ENCODE data around the gene CD151.
A peak's percentile ranks its signal among the peaks of the same experiment; 100 is the strongest.

CD151 gene

DNA sequence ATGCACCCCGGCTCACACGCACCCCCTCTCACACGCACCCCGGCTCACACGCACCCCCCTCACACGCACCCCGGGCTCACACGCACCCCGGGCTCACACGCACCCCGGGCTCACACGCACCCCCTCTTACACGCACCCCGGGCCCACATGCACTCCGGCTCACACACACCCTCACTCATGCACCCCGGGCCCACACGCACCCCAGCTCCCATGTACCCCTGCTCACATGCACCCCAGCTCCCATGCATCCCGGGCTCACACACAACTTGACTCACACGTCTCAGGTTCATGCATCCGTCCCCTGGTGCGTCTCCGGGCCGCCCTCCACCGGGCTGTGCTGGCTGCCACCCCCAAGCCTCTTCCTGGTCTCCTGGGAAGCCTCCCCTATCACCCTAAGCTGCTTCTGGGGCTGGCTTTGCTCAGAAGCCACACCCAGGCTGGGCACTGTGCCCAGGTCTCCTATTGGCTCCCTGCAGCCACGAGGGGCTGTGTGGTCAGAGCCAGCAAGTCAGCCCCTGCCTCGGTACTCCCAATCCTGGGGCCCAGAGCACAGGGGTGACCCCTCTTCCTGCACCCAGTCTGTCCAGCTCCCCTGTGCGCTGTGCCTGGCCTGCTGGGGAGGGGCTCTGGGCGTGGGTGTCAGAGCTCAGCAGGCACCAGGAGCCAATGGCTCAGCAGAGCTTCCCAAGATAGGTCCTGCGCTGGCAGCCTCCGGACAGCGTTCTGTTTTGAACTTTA is 26.8 kb downstream of the CD151 start:
- peak; percentile 69 for DNase-seq

GRCh38 chr11:860234-861104 is 27.7 kb downstream of the CD151 start:
- no peak for DNase-seq

DNA sequence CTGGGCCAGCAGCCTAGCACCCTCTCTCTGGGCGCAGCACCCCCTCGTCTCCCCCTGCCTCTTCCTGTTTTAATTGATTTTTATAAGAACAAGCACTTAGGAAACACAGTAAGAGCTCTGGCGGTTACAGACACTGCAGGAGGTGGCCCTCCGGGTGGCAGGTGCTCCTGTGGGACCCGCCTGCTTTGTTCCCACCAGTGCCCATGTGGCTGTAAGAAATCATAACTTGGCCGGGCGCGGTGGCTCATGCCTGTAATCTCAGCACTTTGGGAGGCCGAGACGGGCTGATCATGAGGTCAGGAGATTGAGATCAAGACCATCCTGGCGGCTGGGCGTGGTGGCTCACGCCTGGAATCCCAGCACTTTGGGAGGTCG is 28.3 kb downstream of the CD151 start:
- DNase-seq, result no peak

GRCh38 chr11:862081-862661 is 29.4 kb downstream of the CD151 start:
- no peak for DNase-seq

DNA sequence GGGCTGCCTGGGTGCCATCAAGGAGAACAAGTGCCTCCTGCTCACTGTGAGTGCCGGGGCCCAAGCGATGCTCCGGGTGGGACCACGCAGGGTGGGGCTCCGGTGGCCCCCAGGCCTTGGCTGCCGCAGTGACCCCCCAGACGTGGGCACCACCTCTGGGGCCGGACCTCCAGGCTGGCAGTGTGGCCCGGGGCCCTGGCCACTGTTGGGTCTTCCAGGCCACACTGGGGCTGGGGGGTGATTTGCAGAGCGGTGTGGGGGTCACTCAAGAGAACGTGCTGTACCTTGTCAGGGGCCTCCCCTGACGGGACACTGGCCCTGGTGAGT is 29.9 kb downstream of the CD151 start:
- DNase-seq, result no peak

- no peak for DNase-seq
Observed at GRCh38 chr11:863023-863909, 30.5 kb downstream of the CD151 start.

GRCh38 chr11:863910-864827 is 31.4 kb downstream of the CD151 start:
- DNase-seq, result no peak

DNA sequence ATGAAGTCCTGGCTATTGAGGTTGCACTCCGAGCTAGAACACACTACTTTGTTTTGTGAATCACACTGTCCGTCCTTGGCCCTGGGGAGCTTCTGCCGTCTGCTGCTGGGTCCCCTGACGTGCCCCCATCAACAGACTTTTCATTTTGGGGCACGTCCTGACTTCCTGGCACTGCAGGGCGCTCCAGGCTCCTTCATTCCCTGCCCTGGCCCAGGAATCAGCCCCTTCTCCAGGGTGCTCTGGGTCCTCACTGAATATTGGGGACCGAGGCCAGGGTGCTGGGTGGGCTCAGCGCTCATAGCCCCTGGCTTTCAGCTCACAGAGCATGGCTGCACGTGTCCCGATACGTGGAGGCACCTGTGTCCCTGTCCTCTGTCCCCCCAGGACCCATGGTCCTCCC is 32.1 kb downstream of the CD151 start:
- DNase-seq, result no peak

GRCh38 chr11:865462-866430 is 33.0 kb downstream of the CD151 start:
- DNase-seq, result no peak

DNA sequence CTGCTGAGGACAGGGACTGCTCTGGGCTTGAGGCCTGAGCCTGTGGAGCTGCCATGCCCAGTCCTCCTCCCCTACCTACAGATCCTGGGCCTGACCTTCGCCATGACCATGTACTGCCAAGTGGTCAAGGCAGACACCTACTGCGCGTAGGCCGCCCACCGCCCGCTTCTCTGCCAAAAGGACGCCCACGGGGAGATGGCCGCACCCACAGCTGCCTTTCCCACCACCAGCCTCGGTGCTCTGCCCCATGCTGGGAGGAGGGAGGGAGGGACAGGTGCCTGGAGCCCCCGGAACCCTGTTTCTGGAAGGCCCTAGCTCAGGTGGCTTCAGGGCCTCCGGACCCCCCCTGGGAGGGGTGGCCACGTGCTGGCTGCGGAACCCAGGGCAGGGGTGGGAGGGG is 33.7 kb downstream of the CD151 start:
- no peak for DNase-seq

DNA sequence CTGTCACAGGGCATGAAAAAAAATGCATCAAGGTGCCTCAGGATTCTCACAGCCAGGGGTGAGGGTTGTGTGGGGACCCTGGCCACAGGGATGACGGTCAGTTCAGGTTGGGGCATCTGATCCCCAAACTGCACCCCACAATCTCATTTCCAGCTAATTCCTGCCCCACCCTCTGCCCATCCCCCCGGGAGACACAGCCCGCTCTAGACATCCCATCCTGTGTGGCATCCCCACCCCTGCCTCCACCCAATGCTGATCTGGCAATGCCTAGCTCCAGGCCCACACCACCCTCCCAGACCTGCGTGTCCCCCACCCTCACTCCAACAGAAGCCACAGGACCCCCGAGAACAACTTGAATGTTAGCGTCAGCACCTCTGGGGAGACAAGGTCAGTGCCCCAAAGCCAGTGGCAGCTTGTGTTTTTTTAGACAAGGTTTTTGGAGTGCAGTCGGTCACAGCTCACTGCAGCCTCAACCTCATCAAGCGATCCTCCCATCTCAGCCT is 35.2 kb downstream of the CD151 start:
- no peak for DNase-seq

- no peak for DNase-seq
Observed at GRCh38 chr11:868394-868793, 35.6 kb downstream of the CD151 start.

DNA sequence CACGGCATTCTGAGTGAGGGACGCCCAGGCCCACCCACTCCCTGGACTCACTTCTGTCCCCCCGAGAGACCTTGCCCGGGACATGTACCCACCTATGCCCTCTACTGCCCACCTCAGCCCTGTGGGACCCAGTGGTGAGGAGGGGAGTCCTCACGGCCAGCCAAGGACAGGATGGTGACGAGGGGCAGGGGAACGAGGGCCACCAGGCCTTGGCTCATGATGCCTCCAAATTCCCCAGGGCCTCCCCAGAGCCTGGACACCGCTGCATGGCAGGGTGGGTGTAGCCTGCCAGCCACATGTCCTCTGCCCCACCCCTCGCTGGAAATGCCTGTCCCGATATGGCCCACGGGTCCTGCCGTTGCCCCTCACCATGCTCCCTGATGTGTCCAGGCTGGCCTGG is 36.0 kb downstream of the CD151 start:
- DNase-seq, result no peak

DNA sequence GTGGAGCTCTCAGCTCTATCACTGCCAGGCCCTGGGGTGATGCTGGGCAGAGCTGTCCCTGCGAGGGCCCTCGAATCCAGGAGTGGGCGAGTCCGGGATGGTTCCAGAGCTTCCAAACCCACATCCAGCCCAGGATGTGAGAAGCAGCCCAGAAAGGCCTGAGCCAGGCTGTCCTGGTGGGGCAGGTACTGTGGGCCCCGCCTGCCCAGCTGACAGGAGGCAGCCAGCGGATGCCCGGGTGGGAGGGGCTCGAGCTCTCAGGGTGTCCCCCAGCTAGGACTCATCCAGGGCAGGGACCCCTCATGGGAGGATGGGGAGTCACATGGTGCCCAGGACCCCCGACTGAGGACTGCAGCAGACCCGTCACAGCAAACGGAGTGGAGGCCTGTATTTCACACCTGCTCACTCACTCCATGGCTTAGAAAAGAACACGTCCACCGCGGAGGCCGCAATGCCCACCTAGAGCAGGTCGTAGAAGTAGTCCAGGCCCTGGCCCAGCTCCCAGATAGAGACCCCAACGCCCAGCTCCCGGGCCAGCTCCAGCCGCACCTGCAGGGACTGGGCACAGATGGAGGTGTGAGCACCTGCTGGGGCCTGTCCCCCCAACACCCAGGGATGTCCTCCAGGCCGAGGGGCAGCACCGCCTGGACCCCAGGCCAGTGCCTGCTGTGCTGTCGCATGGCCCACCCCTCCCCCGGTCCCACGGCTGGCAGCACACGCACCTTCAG is 36.8 kb downstream of the CD151 start:
- no peak for DNase-seq

DNA sequence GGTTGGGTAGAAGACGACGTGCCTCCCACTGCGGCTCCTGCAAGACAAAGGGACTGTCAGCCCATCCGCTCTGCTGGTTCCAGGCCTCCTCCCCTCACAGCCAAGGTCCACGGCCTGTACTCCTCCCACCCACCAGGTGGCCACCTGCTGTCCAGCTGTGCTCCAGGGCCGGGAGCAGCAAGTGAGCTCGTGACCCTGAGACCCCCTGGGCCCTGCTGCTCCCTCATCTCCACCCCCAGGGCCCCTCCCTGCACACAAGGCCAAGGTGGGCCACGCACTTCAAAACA is 37.3 kb downstream of the CD151 start:
- DNase-seq, result no peak

DNA sequence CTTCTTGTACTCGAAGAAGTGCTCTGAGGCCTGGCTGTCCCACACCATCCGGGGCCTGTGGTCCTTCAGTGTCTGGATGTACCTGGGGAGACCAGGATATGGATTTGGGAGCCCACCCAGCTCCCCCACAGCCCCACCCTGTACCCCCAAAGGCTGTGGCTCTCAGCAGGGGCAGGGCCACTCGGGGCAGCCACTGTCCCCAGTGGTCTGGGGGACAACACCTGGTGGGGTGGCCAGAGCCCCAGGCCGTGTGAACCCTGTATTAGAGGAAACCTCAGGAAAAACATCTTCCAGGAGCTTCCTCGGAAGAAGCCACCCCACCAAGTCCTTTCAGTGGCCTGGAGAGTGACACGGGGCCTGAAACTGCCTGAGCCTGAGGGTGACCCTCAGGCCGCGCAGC is 37.7 kb downstream of the CD151 start:
- no peak for DNase-seq

- no peak for DNase-seq
Observed at GRCh38 chr11:871472-871871, 38.7 kb downstream of the CD151 start.

DNA sequence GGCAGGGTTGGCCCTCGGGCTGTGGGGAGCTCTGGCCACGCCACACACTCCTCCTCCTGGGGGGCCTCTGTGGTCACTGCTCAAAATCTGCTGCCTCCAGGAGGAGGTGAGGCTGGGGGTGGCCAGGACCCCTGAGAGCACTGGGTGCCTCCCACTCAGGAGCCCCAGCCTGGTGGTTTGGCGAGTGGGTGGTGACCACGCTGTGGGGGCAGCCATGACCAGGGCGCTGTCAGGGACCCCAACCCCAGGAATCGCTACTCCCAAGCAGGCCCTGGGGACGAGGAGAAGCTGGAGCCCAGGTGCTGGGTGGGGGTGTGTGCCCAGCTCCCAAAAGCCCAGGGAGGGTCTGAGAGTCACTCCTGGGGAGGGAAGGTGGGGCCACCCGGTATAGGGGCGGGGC is 40.0 kb downstream of the CD151 start:
- DNase-seq, result no peak

DNA sequence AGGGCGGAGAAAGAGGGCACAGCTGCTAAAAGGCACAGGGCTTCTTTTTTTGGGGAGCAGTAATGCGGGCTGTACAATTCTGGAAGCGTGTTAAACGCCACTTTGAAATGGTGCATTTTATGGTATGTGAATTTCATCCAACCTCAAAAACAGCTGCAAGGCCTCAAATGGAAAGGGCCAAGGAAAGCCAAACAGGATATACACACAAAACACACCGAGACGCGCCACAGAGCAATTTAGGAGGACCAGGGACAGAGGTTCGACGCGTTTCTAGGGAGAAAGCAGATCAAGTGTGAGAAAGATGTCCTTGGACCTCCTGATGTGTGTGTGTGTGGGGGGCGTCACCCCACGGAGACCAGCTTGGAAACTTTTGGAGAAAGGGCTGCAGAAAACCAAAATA is 41.0 kb downstream of the CD151 start:
- no peak for DNase-seq

DNA sequence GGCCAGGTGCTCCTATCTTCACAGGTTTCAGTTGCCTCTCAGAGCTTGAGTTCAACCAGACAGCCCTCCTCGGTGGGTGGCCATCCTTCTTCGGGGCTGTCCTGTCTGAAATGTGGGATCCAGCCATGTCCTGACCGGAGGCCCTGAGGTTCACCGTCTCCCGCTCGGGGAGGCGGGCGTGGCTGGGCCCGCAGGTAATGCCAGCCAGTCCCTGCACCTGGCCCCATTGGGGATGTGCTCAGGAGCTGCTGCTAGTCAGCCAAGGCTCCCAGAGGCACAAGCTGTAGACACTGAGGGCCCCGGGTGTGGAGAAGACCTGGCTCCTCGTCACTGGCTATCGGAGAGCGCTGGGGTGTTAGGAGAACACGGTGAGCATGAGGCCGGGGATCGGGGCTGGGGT is 42.5 kb downstream of the CD151 start:
- no peak for DNase-seq
